HepG2 (cell line): ENCODE results near the gene NOTCH2.

Experiments
- MAX ChIP-seq: IDR thresholded peaks from 2 replicates; pipeline ENCODE4 v1.6.1; 2012; ENCODE audit warnings: inconsistent platforms
- POLR2A ChIP-seq, 2 experiments: IDR thresholded peaks; 2 replicates each; pipeline ENCODE4 v1.6.1; 2011; ENCODE audit warnings: low read depth in 2 of 2, low read length in 2 of 2, mild to moderate bottlenecking in 1 of 2, moderate library complexity in 1 of 2; ENCODE audit not compliant: insufficient read depth in 1 of 2
- ZNF441 ChIP-seq: sonication (generic); formaldehyde crosslinking; IDR thresholded peaks from 2 replicates; pipeline ENCODE4 v1.7.0; 2021; ENCODE audit warnings: missing genetic modification reagents, borderline replicate concordance

DNA sequence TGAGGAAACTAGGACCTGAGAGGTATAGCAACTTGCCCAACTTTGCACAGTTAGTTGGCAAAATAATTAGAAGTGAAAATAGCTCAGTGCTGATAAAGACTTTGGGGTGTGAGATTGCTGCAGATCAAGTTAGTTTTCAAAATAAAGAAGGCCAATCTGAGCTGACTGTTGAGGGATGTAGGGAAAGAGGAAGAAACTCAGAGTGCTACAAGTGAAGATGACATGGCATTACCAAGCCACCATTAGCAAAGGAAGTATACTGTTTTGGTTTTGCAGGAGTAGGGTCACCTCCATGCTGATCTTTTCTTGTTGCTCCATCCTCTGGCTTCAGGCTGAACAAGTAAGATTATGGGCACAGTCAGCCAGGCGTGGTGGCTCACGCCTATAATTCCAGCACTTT, 94.5 kb downstream of the NOTCH2 start:
- TF ChIP-seq POLR2A (IDR thresholded peaks at IDR 0.05; ENCODE audit: insufficient read depth in 1 of 2, low read depth in 2 of 2, low read length in 2 of 2) (no peak), MAX (no peak), ZNF441 (CRISPR knock-in tag) (no peak)
